HPDE6-E6E7 (cell line): ENCODE data around the gene KLF11.
"Not testable (repeated sequence)": the region's sequence is repeated elsewhere in the genome, so short reads cannot be mapped to it uniquely, and the experiment has no call there.

Source experiments
- DNase-seq: peaks from one replicate; pipeline ENCODE4 v3.0.0; 2011; ENCODE audit warnings: missing footprints; ENCODE audit errors: extremely low spot score

Gene KLF11

DNA sequence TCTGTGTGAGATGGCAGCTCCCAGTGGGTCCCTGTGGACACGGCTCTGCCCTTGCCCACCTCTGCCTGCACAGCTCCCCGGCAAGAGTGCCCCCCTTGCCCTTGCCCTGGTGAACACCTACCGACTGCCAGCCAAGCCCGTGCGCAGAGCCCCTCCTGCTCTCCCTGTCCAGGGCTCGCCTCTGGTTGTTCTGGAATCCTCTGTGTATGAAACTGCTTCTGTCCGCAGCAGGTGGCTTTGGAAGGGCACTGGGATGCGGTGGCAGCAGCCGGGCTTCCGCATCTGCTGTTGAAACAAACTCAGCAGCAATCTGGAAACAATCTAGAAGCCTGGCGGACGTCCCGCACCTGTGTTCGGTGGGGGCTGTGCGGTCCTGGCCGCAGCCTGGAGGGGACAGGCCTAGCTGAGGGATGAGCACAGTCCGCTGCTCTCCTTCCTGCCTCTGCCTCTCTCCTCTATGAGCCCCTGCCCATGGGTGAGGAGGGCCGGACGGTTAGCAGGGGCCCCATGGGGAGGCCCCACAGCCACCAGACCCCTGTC, 34.0 kb upstream of the KLF11 start:
- no peak for DNase-seq

DNA sequence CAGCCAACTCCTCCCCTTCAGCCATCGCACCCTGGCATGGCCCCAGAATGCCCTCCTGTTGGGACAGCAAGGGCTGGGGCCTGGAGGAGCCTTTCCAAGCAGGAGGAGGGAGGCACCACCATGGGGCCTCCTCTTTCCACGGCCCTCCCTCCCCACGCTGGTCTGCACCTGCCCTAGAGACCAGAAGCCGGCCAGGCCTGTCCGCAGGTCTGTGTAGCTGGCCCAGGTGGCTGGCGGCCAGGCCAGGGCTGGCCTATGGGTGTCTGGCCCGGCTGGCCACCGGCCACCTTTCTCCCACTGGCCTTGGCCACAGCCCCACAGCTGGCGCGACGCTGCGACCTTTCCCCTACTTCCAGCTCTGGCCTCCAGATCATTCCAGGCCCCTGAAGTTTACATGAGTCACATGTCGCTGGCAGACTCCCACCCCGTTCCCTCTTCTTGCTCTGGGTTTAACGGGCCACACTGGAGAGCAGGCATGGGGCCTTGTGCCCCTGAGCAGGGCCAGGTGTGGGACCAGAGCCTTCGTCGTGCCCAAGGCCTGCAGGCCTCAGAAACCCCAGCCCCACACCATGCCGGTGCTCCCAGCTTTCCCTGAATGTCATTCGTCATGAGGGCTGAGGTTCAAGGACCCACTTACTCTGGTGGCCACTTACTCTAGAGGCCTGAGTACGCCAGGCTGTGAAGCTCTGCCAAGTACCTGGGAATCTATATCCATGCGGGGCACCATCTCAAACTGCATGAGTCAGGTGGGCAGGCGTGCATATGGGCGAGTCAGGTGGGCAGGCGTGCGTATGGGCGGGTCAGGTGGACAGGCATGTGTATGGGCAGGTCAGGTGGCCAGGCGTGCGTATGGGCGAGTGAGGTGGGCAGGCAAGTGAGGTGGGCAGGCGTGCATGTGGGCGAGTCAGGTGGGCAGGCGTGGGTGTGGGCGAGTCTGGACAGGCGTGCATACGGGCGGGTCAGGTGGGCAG, 33.3 kb upstream of the KLF11 start:
- no peak for DNase-seq

DNA sequence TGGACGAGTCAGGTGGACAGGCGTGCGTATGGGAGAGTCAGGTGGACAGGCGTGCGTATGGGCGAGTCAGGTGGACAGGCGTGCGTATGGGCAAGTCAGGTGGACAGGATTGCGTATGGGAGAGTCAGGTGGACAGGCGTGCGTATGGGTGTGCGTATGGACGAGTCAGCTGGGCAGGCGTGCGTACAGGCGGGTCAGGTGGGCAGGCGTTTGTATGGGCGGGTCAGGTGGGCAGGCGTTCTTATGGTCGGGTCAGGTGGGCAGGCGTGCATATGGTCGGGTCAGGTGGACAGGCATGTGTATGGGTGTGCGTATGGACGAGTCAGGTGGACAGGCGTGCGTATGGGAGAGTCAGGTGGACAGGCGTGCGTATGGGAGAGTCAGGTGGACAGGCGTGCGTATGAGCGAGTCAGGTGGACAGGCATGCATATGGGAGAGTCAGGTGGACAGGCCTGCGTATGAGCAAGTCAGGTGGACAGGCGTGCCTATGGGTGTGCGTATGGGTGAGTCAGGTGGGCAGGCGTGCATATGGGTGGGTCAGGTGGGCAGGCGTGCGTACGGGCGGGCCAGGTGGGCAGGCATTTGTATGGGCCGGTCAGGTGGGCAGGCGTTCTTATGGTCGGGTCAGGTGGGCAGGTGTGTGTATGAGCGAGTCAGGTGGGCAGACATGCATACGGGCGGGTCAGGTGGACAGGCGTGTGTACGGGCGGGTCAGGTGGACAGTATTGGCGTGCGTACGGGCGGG, 32.3 kb upstream of the KLF11 start:
- DNase-seq: not testable (repeated sequence)

DNA sequence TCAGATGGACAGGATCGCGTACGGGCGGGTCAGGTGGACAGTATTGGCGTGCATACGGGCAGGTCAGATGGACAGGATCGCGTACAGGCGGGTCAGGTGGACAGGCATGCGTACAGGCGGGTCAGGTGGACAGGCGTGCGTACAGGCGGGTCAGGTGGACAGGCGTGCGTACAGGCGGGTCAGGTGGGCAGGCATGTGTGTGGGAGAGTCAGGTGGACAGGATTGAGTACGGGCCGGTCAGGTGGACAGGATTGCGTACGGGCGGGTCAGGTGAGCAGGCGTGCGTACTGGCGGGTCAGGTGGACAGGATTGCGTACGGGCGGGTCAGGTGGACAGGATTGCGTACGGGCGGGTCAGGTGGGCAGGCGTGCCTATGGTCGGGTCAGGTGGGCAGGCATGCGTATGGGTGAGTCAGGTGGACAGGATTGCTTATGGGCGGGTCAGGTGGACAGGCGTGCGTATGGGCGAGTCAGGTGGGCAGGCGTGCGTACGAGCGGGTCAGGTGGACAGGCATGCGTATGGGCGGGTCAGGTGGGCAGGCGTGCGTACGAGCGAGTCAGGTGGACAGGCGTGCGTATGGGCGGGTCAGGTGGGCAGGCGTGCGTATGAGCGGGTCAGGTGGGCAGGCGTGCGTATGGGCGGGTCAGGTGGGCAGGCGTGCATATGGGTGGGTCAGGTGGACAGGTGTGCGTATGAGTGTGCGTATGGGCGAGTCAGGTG, 31.6 kb upstream of the KLF11 start:
- DNase-seq: not testable (repeated sequence)

DNA sequence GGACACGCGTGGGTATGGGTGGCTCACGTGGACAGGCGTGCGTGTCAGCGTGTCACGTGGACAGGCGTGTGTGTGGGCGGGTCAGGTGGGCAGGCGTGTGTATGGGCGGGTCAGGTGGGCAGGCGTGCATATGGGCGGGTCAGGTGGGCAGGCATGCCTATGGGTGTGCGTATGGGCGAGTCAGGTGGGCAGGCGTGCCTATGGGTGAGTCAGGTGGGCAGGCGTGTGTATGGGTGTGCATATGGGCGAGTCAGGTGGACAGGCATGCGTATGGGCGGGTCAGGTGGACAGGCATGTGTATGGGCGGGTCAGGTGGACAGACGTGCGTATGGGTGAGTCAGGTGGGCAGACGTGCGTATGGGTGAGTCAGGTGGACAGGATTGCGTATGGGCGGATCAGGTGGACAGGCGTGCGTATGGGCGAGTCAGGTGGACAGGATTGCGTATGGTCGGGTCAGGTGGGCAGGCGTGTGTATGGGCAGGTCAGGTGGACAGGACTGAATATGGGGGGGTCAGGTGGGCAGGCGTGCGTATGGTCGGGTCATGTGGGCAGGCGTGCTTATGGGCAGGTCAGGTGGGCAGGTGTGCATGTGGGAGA, 30.9 kb upstream of the KLF11 start:
- DNase-seq: not testable (repeated sequence)

DNA sequence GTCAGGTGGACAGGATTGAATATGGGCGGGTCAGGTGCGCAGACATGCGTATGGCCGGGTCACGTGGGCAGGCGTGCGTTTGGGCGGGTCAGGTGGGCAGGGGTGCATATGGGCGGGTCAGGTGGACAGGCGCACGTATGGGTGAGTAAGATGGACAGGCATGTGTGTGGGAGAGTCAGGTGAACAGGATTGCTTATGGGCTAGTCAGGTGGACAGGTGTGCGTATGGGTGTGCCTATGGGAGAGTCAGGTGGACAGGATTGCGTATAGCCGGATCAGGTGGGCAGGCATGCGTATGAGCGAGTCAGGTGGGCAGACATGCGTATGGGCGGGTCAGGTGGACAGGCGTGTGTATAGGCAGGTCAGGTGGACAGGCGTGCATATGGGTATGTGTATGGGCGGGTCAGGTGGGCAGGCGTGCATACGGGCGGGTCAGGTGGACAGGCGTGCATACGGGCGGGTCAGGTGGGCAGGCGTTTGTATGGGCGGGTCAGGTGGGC, 30.3 kb upstream of the KLF11 start:
- no peak for DNase-seq

DNA sequence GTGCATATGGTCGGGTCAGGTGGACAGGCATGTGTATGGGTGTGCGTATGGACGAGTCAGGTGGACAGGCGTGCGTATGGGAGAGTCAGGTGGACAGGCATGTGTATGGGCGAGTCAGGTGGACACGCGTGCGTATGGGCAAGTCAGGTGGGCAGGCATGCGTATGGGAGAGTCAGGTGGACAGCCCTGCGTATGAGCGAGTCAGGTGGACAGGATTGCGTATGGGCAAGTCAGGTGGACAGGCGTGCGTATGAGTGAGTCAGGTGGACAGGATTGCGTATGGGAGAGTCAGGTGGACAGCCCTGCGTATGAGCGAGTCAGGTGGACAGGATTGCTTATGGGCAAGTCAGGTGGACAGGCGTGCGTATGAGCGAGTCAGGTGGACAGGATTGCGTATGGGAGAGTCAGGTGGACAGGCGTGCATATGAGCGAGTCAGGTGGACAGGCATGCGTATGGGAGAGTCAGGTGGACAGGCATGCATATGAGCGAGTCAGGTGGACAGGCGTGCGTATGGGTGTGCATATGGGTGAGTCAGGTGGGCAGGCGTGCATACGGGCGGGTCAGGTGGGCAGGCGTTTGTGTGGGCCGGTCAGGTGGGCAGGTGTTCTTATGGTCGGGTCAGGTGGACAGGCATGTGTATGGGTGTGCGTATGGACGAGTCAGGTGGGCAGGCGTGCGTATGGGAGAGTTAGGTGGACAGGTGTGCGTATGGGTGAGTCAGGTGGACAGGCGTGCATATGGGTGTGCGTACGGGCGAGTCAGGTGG, 29.5 kb upstream of the KLF11 start:
- not testable (repeated sequence) for DNase-seq

DNA sequence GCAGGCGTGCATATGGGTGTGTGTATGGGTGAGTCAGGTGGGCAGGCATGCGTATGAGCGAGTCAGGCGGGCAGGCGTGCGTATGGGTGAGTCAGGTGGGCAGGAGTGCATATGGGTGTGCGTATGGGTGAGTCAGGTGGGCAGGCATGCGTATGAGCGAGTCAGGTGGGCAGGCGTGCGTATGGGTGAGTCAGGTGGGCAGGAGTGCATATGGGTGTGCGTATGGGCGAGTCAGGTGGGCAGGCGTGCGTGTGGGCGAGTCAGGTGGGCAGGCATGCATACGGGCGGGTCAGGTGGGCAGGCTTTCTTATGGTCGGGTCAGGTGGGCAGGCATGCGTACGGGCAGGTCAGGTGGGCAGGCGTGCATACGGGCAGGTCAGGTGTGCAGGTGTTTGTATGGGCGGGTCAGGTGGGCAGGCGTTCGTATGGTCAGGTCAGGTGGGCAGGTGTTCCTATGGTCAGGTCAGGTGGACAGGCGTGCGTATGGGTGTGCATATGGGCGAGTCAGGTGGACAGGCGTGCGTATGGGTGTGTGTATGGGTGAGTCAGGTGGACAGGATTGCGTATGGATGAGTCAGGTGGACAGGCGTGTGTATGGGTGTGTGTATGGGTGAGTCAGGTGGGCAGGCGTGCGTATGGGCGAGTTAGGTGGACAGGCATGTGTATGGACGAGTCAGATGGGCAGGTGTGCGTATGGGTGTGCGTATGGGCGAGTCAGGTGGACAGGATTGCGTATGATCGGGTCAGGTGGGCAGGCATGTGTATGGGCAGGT, 28.7 kb upstream of the KLF11 start:
- DNase-seq: no peak

DNA sequence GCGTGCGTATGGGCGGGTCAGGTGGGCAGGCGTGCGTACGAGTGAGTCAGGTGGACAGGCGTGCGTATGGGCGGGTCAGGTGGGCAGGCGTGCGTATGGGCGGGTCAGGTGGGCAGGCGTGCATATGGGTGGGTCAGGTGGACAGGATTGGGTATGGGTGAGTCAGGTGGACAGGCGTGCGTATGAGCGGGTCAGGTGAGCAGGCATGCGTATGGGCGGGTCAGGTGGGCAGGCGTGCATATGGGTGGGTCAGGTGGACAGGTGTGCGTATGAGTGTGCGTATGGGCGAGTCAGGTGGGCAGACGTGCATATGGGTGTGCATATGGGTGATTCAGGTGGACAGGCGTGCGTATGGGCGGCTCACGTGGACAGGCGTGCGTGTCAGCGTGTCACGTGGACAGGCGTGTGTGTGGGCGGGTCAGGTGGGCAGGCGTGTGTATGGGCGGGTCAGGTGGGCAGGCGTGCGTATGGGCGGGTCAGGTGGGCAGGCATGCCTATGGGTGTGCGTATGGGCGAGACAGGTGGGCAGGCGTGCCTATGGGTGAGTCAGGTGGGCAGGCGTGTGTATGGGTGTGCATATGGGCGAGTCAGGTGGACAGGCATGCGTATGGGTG, 27.9 kb upstream of the KLF11 start:
- DNase-seq: not testable (repeated sequence)

DNA sequence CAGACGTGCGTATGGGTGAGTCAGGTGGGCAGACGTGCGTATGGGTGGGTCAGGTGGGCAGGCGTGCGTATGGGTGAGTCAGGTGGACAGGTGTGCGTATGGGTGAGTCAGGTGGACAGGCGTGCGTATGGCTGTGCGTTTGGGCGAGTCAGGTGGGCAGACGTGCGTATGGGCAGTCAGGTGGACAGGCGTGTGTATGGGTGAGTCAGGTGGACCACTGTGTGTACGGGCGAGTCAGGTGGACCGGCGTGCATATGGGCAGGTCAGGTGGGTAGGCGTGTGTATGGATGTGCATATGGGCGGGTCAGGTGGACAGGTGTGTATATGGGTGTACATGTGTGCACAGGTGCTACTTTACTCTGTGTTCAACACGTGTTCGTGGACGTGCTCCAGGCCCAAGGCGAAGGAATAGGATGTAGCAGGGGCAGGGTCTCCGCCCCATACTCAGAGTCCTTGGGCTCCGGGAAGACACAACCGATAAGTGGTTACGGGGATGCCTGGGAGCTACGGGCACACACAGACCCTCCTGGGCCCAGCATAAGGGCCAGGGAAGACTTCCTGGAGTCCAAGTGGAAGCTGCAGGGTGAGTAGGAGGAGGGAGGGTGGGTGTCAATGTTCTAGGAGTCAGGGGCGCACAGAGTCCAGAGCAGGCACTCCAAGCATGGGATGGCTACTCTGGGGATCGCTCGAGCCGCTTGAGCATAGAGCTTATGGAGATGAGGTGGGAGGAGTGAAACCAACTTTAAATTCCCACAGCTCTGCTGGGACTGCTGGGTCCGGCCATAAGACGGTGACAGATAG, 27.1 kb upstream of the KLF11 start:
- no peak for DNase-seq

DNA sequence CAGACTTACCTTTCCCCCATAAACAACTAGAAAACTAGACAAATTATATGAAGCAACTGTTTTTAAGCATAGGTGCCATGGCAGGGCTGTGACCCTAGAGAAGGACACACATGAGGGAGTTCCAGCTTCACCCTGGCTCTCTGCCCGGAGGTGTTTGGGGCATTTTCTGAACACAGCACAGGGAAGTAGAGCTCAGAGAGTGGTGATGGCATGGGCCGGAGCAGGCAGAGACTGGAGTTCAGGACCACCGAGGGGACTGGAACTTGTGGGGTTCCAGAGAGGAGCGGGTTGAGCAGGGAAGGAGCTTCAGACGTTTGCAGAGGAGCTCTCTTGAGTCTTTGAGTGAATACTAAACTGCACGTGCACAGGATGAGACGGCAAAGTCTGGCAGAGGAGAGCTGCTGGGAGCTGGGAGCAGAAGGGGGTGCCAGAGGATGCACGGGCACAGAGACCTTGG, 26.5 kb upstream of the KLF11 start:
- no peak for DNase-seq

DNA sequence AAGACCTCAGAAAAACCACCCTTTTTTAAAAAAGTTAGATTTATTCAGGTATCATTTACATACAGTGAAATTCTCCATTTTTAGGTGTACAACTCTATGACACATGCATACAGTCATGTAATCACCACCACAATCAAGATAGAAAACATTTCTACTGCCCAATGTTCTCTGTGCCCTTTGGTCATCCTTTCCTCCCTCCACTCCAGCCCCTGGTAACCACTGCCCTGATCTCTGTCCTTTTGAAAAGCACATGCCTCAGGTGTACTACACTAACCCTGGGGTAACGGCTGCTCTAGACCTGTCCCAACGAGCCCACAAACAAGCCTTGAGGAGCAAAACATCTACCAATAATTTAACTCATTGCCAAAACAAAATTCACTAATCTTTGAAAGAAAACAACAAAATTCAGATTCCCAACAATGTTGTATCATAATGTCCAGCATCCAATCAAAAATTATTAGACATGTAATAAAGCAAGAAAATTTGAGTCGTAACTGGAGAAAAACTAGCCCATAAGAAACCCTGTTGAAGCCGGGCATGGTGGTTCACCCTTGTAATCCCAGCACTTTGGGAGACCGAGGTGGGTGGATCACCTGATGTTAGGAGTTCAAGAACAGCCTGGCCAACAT, 25.9 kb upstream of the KLF11 start:
- no peak for DNase-seq

DNA sequence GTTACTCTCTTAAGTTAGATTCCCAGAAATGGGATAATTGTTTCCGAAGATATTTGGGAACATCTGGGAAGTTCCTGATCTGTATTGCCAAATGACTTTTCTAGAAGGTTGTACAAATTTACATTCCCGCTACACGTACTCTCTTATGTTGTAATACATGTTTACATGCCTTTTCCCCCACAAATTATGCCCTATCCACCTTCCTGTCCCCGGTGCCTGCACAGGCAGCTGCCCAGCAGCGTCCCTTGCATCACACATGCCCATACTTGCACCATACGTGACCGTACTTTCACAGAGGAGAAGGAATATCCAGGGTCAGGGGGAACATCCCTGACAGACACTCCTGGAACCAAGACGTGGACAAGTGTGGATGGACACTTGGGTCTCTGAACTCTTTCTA, 24.2 kb upstream of the KLF11 start:
- DNase-seq: peak; percentile 28

DNA sequence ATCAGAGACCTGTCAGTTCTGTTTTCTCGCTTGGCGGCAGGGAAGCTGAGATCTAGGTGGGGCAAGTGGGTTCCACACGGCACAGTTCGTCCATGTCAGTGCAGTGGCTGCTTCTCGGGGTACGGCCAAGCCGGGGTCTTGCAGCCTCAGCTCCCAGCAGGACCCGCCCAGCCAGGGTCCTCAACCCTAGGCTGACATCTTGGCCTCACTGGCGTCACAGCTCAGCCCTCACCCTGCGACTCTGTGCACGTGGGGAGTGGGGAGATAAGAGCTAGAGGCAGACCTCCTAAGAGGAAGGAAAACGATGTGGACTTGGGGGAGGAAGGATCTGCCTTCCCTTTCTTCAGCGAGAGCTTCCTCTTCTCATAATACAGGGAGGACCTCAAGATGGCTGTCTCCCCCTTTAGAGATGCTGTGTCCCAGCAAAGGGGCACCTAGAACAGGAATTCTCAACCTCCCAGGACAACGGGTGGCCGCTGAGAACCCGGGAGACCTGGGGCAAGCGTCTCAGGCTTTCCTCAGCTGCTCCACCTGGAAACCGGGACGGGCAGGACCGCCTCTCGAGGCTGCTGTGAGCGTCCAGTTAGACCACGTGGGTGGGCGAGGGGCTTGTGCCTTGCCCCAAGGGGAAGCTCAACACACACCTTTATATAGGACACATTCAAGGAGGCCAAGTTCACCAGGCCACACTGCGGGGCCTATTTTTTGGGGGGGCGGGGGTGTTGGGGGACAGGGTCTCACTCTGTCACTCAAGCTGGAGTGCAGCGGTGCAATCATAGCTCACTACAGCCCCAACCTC, 23.5 kb upstream of the KLF11 start:
- DNase-seq: no peak

DNA sequence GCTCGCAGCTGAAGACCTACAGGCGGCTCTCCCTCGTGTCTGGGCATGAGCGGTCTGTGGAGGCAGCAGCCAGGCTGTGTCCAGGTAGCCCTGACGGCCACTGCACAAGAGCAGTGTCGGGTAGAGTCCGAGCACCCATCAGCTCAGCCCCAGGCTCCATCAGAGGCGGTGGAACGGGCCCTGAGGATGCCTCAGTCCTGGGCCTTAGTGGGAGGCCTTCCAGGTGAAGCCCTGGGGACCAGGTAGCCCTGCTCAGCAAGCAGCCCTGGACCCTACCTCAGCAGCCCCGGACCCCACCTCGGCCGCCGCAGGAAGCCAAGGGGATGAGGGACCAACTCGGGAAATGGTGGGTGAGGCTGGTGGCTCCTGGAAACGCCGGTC, 21.3 kb upstream of the KLF11 start:
- no peak for DNase-seq

DNA sequence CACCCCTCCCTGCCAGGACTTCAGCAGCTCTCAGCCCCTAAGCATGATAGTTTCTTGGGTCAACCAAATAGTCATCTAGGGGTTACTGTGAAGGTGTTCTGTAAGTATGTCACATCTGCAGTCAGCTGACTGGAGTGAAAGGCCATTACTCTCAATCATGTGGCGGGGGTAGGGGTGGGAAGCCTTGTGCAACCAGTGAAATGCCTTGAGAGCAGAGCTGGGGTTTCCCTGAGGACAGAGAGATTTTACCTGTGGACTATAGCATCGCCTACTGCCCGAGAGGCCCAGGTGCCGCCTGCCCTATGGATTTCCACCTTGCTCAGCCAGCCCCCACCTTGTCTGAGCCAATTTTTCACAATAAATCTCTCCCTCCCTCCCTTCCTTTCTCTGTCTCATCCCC, 20.9 kb upstream of the KLF11 start:
- no peak for DNase-seq
